ENCODE results near the gene IGSF23.
"Not testable (repeated sequence)": the region's sequence is repeated elsewhere in the genome, so short reads cannot be mapped to it uniquely, and the experiment has no call there.

Gene IGSF23

GRCh38 chr19:44596428-44597130 lies 16.8 kb upstream of the IGSF23 start:
- H3K9me3 Mint-ChIP-seq = peaks cover 28% of the 10 kb centered on the region
- no peaks in the 10 kb centered on the region for H3K4me1 Mint-ChIP-seq (ENCODE audit: low read depth)
- no peaks in the 10 kb centered on the region for H3K27me3 Mint-ChIP-seq (ENCODE audit: low read depth)
- H3K4me3 Mint-ChIP-seq = no peak overlapping the region
- no peak for DNase-seq (ENCODE audit: low spot score)
- H3K27ac Mint-ChIP-seq = no peak overlapping the region
- H3K36me3 Mint-ChIP-seq (ENCODE audit: low read depth) = peaks cover 1% of the 10 kb centered on the region

GRCh38 chr19:44597131-44597491 lies 16.3 kb upstream of the IGSF23 start:
- Mint-ChIP-seq H3K9me3 (peaks cover 26% of the 10 kb centered on the region), H3K27ac (no peak overlapping the region), H3K27me3 (ENCODE audit: low read depth) (no peaks in the 10 kb centered on the region), H3K4me3 (no peak overlapping the region), H3K4me1 (ENCODE audit: low read depth) (no peaks in the 10 kb centered on the region), H3K36me3 (ENCODE audit: low read depth) (peaks cover 1% of the 10 kb centered on the region)
- DNase-seq (ENCODE audit: low spot score) = no peak

- Mint-ChIP-seq H3K9me3 (peaks cover 21% of the 10 kb centered on the region), H3K27ac (no peak overlapping the region), H3K27me3 (ENCODE audit: low read depth) (no peaks in the 10 kb centered on the region), H3K4me3 (no peak overlapping the region), H3K36me3 (ENCODE audit: low read depth) (peaks cover 1% of the 10 kb centered on the region), H3K4me1 (ENCODE audit: low read depth) (no peaks in the 10 kb centered on the region)
- DNase-seq (ENCODE audit: low spot score) = no peak
Observed at GRCh38 chr19:44598355-44598754, 15.0 kb upstream of the IGSF23 start.

- no peak overlapping the region for H3K4me3 Mint-ChIP-seq
- H3K36me3 Mint-ChIP-seq (ENCODE audit: low read depth) = peaks cover 1% of the 10 kb centered on the region
- peaks cover 21% of the 10 kb centered on the region for H3K9me3 Mint-ChIP-seq
- no peaks in the 10 kb centered on the region for H3K27me3 Mint-ChIP-seq (ENCODE audit: low read depth)
- H3K4me1 Mint-ChIP-seq (ENCODE audit: low read depth) = no peaks in the 10 kb centered on the region
- no peak overlapping the region for H3K27ac Mint-ChIP-seq
- no peak for DNase-seq (ENCODE audit: low spot score)
Observed at GRCh38 chr19:44598880-44599279, 14.5 kb upstream of the IGSF23 start.

GRCh38 chr19:44600466-44600865 lies 12.9 kb upstream of the IGSF23 start:
- Mint-ChIP-seq H3K27me3 (ENCODE audit: low read depth) (no peaks in the 10 kb centered on the region), H3K4me3 (no peak overlapping the region)

GRCh38 chr19:44602081-44602480 lies 11.3 kb upstream of the IGSF23 start:
- H3K36me3 Mint-ChIP-seq (ENCODE audit: low read depth) = no peaks in the 10 kb centered on the region
- no peak for DNase-seq (ENCODE audit: low spot score)
- no peak overlapping the region for H3K27ac Mint-ChIP-seq
- no peaks in the 10 kb centered on the region for H3K4me1 Mint-ChIP-seq (ENCODE audit: low read depth)
- H3K9me3 Mint-ChIP-seq = peaks cover 16% of the 10 kb centered on the region
- H3K4me3 Mint-ChIP-seq = no peak overlapping the region
- no peaks in the 10 kb centered on the region for H3K27me3 Mint-ChIP-seq (ENCODE audit: low read depth)

More at GRCh38 chr19:44600466-44600865, 12.9 kb upstream of the IGSF23 start:
- no peaks in the 10 kb centered on the region for H3K4me1 Mint-ChIP-seq (ENCODE audit: low read depth)
- H3K9me3 Mint-ChIP-seq = peaks cover 20% of the 10 kb centered on the region
- no peak overlapping the region for H3K27ac Mint-ChIP-seq
- H3K36me3 Mint-ChIP-seq (ENCODE audit: low read depth) = peaks cover 1% of the 10 kb centered on the region
- DNase-seq (ENCODE audit: low spot score) = no peak

GRCh38 chr19:44603201-44603945 lies 10.0 kb upstream of the IGSF23 start:
- H3K4me1 Mint-ChIP-seq (ENCODE audit: low read depth) = no peaks in the 10 kb centered on the region
- H3K27me3 Mint-ChIP-seq (ENCODE audit: low read depth) = no peaks in the 10 kb centered on the region
- no peak overlapping the region for H3K4me3 Mint-ChIP-seq
- no peak for DNase-seq (ENCODE audit: low spot score)
- H3K9me3 Mint-ChIP-seq = peaks cover 18% of the 10 kb centered on the region
- no peak overlapping the region for H3K27ac Mint-ChIP-seq
- H3K36me3 Mint-ChIP-seq (ENCODE audit: low read depth) = no peaks in the 10 kb centered on the region

GRCh38 chr19:44604241-44604640 lies 9.1 kb upstream of the IGSF23 start:
- H3K4me3 Mint-ChIP-seq = no peak overlapping the region
- peaks cover 11% of the 10 kb centered on the region for H3K9me3 Mint-ChIP-seq
- H3K27ac Mint-ChIP-seq = no peak overlapping the region
- no peaks in the 10 kb centered on the region for H3K36me3 Mint-ChIP-seq (ENCODE audit: low read depth)
- no peaks in the 10 kb centered on the region for H3K27me3 Mint-ChIP-seq (ENCODE audit: low read depth)
- H3K4me1 Mint-ChIP-seq (ENCODE audit: low read depth) = no peaks in the 10 kb centered on the region
- DNase-seq (ENCODE audit: low spot score) = no peak

- Mint-ChIP-seq H3K27ac (no peak overlapping the region), H3K4me3 (no peak overlapping the region), H3K27me3 (ENCODE audit: low read depth) (no peaks in the 10 kb centered on the region), H3K9me3 (peaks cover 6% of the 10 kb centered on the region), H3K36me3 (ENCODE audit: low read depth) (no peaks in the 10 kb centered on the region), H3K4me1 (ENCODE audit: low read depth) (no peaks in the 10 kb centered on the region)
- DNase-seq (ENCODE audit: low spot score) = no peak
Observed at GRCh38 chr19:44605547-44605946, 7.8 kb upstream of the IGSF23 start.

- Mint-ChIP-seq H3K9me3 (peaks cover 6% of the 10 kb centered on the region), H3K4me3 (no peak overlapping the region), H3K36me3 (ENCODE audit: low read depth) (no peaks in the 10 kb centered on the region), H3K27me3 (ENCODE audit: low read depth) (no peaks in the 10 kb centered on the region), H3K27ac (no peak overlapping the region), H3K4me1 (ENCODE audit: low read depth) (no peaks in the 10 kb centered on the region)
- DNase-seq (ENCODE audit: low spot score) = no peak
Observed at GRCh38 chr19:44607049-44607448, 6.3 kb upstream of the IGSF23 start.

- no peak for DNase-seq (ENCODE audit: low spot score)
- H3K4me3 Mint-ChIP-seq = no peak overlapping the region
Observed at GRCh38 chr19:44607917-44608316, 5.4 kb upstream of the IGSF23 start.

GRCh38 chr19:44608391-44608821 lies 5.0 kb upstream of the IGSF23 start:
- H3K27me3 Mint-ChIP-seq (ENCODE audit: low read depth) = no peaks in the 10 kb centered on the region
- H3K36me3 Mint-ChIP-seq (ENCODE audit: low read depth) = no peaks in the 10 kb centered on the region
- peaks cover 6% of the 10 kb centered on the region for H3K9me3 Mint-ChIP-seq
- no peak for DNase-seq (ENCODE audit: low spot score)
- H3K27ac Mint-ChIP-seq = no peak overlapping the region
- H3K4me3 Mint-ChIP-seq = no peak overlapping the region
- H3K4me1 Mint-ChIP-seq (ENCODE audit: low read depth) = no peaks in the 10 kb centered on the region

More at GRCh38 chr19:44607917-44608316, 5.4 kb upstream of the IGSF23 start:
- Mint-ChIP-seq H3K36me3 (ENCODE audit: low read depth) (no peaks in the 10 kb centered on the region), H3K27me3 (ENCODE audit: low read depth) (no peaks in the 10 kb centered on the region), H3K4me1 (ENCODE audit: low read depth) (no peaks in the 10 kb centered on the region), H3K27ac (no peak overlapping the region), H3K9me3 (peaks cover 6% of the 10 kb centered on the region)

GRCh38 chr19:44609219-44609618 lies 4.1 kb upstream of the IGSF23 start:
- no peak for DNase-seq (ENCODE audit: low spot score)
- no peak overlapping the region for H3K4me3 Mint-ChIP-seq
- H3K27me3 Mint-ChIP-seq (ENCODE audit: low read depth) = no peaks in the 10 kb centered on the region
- H3K4me1 Mint-ChIP-seq (ENCODE audit: low read depth) = no peaks in the 10 kb centered on the region
- no peaks in the 10 kb centered on the region for H3K36me3 Mint-ChIP-seq (ENCODE audit: low read depth)
- peaks cover 6% of the 10 kb centered on the region for H3K9me3 Mint-ChIP-seq
- no peak overlapping the region for H3K27ac Mint-ChIP-seq

- not testable (repeated sequence) for DNase-seq (ENCODE audit: low spot score); H3K9me3 Mint-ChIP-seq; H3K36me3 Mint-ChIP-seq (ENCODE audit: low read depth); H3K27ac Mint-ChIP-seq; H3K27me3 Mint-ChIP-seq (ENCODE audit: low read depth); H3K4me3 Mint-ChIP-seq; H3K4me1 Mint-ChIP-seq (ENCODE audit: low read depth)
Observed at GRCh38 chr19:44610497-44610896, 2.9 kb upstream of the IGSF23 start.

Data from T-helper 2 cell treated with Interferon-gamma antibody and Interleukin-4, amounts not matched to agents 5 μg/mL and 100 μg/mL, for 36 hours (primary cell).